Measurements from ENCODE around the gene MAPKAPK2. TPM values are rescaled to one million over a fixed set of nuclear protein-coding genes. Genes with fewer than 3 reads are reported as not detected.
A peak's percentile ranks its signal among the peaks of the same experiment; 100 is the strongest.

MAPKAPK2 gene
- total and polyA plus RNA-seq, 2 of the 13 experiments (the other 11 are each of a cell fraction or from before 2014, with no cell fraction given) = 16.6 to 34.0 TPM

DNA sequence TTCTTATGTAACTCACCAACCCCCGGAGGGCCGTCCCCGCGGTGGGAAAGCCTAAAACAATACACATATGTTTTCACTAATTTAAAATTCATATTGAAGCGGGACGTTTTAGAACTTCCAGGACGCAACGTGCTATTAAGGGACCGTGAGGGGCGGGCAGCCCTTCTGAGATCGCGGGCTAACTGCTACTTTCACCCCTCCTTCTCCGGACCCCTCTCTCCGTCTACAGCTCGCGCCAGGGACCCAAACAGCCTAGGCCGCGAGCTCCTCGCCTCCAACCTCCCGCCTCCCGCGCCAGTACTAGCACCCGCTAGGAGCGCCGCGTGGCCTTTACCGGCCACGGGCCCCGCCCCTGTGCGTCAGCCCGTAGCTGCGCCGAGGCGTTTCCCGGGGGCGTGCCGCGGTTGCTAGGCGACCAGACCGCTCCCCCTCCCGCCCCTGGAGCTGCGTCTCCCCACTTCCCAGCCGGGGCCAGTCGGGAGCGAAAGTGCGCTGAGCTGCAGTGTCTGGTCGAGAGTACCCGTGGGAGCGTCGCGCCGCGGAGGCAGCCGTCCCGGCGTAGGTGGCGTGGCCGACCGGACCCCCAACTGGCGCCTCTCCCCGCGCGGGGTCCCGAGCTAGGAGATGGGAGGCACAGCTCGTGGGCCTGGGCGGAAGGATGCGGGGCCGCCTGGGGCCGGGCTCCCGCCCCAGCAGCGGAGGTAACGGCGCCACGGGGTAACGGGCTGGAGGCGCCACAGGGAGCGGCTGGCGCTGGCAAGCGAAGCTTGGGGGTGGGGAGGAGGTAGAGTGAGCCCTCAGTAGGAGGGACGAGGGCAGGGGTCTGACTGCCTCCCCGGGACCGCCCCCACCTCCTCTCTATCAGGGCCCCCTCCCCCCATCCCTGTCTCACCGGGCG is 49.4 kb upstream of the MAPKAPK2 start, which contains the start of gene DYRK3 (continued):
- TF ChIP-seq, protein P1, sequence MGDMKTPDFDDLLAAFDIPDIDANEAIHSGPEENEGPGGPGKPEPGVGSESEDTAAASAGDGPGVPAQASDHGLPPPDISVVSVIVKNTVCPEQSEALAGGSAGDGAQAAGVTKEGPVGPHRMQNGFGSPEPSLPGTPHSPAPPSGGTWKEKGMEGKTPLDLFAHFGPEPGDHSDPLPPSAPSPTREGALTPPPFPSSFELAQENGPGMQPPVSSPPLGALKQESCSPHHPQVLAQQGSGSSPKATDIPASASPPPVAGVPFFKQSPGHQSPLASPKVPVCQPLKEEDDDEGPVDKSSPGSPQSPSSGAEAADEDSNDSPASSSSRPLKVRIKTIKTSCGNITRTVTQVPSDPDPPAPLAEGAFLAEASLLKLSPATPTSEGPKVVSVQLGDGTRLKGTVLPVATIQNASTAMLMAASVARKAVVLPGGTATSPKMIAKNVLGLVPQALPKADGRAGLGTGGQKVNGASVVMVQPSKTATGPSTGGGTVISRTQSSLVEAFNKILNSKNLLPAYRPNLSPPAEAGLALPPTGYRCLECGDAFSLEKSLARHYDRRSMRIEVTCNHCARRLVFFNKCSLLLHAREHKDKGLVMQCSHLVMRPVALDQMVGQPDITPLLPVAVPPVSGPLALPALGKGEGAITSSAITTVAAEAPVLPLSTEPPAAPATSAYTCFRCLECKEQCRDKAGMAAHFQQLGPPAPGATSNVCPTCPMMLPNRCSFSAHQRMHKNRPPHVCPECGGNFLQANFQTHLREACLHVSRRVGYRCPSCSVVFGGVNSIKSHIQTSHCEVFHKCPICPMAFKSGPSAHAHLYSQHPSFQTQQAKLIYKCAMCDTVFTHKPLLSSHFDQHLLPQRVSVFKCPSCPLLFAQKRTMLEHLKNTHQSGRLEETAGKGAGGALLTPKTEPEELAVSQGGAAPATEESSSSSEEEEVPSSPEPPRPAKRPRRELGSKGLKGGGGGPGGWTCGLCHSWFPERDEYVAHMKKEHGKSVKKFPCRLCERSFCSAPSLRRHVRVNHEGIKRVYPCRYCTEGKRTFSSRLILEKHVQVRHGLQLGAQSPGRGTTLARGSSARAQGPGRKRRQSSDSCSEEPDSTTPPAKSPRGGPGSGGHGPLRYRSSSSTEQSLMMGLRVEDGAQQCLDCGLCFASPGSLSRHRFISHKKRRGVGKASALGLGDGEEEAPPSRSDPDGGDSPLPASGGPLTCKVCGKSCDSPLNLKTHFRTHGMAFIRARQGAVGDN (CRISPR knock-in tag; IDR thresholded peaks at IDR 0.05) = peak; percentile 97
- TF ChIP-seq ZNF839 (CRISPR knock-in tag; IDR thresholded peaks at IDR 0.05; ENCODE audit: borderline replicate concordance) (no peak; the same call in 1 of the 2 replicates), STAT5B (CRISPR knock-in tag; IDR thresholded peaks at IDR 0.05) (no peak; the same call in 1 of the 2 replicates), FOSL2 (CRISPR knock-in tag; IDR thresholded peaks at IDR 0.05) (peak; percentile 54), ZNF772 (CRISPR knock-in tag; IDR thresholded peaks at IDR 0.05) (peak; percentile 62; the same call in 1 of the 2 replicates), ZNF781 (CRISPR knock-in tag; IDR thresholded peaks at IDR 0.05; ENCODE audit: borderline replicate concordance, not compliant biosample characterization) (peak; percentile 91), WIZ (CRISPR knock-in tag; IDR thresholded peaks at IDR 0.05) (no peak), BRCA1 (CRISPR knock-in tag; IDR thresholded peaks at IDR 0.05) (no peak), SIX1 (CRISPR knock-in tag; IDR thresholded peaks at IDR 0.05; ENCODE audit: borderline replicate concordance) (no peak), CEBPG (CRISPR knock-in tag; IDR thresholded peaks at IDR 0.05) (0 out of 2 replicates have a peak, but pooled peaks have one; percentile 3), SRSF4 (IDR thresholded peaks at IDR 0.05; ENCODE audit: low read depth, low read length, poor library complexity, severe bottlenecking) (no peak), EP300 (IDR thresholded peaks at IDR 0.05; ENCODE audit: low read depth in 2 of 2, low read length in 2 of 2) (no peak), EP300 (CRISPR knock-in tag; IDR thresholded peaks at IDR 0.05; ENCODE audit: borderline replicate concordance) (no peak), SATB2 (CRISPR knock-in tag; IDR thresholded peaks at IDR 0.05) (no peak), RXRB (CRISPR knock-in tag; IDR thresholded peaks at IDR 0.05; ENCODE audit: borderline replicate concordance) (no peak; the same call in 1 of the 2 replicates), ZNF549 (CRISPR knock-in tag; IDR thresholded peaks at IDR 0.05) (no peak)
- TF ChIP-seq, protein P2, sequence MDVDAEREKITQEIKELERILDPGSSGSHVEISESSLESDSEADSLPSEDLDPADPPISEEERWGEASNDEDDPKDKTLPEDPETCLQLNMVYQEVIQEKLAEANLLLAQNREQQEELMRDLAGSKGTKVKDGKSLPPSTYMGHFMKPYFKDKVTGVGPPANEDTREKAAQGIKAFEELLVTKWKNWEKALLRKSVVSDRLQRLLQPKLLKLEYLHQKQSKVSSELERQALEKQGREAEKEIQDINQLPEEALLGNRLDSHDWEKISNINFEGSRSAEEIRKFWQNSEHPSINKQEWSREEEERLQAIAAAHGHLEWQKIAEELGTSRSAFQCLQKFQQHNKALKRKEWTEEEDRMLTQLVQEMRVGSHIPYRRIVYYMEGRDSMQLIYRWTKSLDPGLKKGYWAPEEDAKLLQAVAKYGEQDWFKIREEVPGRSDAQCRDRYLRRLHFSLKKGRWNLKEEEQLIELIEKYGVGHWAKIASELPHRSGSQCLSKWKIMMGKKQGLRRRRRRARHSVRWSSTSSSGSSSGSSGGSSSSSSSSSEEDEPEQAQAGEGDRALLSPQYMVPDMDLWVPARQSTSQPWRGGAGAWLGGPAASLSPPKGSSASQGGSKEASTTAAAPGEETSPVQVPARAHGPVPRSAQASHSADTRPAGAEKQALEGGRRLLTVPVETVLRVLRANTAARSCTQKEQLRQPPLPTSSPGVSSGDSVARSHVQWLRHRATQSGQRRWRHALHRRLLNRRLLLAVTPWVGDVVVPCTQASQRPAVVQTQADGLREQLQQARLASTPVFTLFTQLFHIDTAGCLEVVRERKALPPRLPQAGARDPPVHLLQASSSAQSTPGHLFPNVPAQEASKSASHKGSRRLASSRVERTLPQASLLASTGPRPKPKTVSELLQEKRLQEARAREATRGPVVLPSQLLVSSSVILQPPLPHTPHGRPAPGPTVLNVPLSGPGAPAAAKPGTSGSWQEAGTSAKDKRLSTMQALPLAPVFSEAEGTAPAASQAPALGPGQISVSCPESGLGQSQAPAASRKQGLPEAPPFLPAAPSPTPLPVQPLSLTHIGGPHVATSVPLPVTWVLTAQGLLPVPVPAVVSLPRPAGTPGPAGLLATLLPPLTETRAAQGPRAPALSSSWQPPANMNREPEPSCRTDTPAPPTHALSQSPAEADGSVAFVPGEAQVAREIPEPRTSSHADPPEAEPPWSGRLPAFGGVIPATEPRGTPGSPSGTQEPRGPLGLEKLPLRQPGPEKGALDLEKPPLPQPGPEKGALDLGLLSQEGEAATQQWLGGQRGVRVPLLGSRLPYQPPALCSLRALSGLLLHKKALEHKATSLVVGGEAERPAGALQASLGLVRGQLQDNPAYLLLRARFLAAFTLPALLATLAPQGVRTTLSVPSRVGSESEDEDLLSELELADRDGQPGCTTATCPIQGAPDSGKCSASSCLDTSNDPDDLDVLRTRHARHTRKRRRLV (CRISPR knock-in tag; IDR thresholded peaks at IDR 0.05) = no peak
- TF ChIP-seq, protein P3, sequence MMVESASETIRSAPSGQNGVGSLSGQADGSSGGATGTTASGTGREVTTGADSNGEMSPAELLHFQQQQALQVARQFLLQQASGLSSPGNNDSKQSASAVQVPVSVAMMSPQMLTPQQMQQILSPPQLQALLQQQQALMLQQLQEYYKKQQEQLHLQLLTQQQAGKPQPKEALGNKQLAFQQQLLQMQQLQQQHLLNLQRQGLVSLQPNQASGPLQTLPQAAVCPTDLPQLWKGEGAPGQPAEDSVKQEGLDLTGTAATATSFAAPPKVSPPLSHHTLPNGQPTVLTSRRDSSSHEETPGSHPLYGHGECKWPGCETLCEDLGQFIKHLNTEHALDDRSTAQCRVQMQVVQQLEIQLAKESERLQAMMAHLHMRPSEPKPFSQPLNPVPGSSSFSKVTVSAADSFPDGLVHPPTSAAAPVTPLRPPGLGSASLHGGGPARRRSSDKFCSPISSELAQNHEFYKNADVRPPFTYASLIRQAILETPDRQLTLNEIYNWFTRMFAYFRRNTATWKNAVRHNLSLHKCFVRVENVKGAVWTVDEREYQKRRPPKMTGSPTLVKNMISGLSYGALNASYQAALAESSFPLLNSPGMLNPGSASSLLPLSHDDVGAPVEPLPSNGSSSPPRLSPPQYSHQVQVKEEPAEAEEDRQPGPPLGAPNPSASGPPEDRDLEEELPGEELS (CRISPR knock-in tag; IDR thresholded peaks at IDR 0.05) = peak; percentile 55; the same call in 1 of the 2 replicates
